ENCODE results near the gene IL7R.

Gene IL7R

DNA sequence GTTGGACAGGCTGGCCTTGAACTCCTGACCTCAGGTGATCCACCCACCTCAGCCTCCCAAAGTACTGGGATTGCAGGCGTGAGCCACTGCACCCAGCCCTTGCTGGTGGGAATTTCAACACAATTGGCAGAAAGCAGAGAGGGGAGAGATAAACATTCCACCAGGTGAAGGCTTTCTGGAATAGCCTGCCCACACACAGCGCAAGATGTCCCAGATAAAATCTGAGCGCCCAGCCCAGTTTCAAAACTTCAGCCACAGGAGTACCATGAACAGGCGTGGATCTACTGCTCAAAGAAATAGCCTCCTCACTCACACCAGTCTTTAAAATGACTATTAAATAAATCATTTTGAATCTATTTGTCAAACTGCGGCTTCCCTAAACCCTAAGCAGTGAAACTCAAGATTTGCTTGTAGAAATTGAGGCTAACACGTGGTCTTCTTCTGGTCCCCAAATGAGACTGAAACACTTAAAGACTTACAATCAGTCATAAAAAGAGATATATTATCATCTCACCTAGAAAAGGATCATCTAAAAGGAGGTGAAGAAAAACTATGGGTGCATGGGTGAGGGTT lies 47.0 kb downstream of the IL7R start:
- DNase-seq (ENCODE audit: low read depth in 1 of 2, low spot score in 1 of 2) = no peak

- DNase-seq (ENCODE audit: low read depth in 1 of 2, low spot score in 1 of 2) = no peak
Observed at GRCh38 chr5:35904443-35905132, 47.9 kb downstream of the IL7R start.

- no peak for DNase-seq (ENCODE audit: low read depth in 1 of 2, low spot score in 1 of 2)
Observed at GRCh38 chr5:35908228-35908627, 51.5 kb downstream of the IL7R start.

- DNase-seq (ENCODE audit: low read depth in 1 of 2, low spot score in 1 of 2) = no peak
Observed at GRCh38 chr5:35908814-35909213, 52.1 kb downstream of the IL7R start.

GRCh38 chr5:35919191-35919590 lies 62.5 kb downstream of the IL7R start:
- no peak for DNase-seq (ENCODE audit: low read depth in 1 of 2, low spot score in 1 of 2)

DNA sequence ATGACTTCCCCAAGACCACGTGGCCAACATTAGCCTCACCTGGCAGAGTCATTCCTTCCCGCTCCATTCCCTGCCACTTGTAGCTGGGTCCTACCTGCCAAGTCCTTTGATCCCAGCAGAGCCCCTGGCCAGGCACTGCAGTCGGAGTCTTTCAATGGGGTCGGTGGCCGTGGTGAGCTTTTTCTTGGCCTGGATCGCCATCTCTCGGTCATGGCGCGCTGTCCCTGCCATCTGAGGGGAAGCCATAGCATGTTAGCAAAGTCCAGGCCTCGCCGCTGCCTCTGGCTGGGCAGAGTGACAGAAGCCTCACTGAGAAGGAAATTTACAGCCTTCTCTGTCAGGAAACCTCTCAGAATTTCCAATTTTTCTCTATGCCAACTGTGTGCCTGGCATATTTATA lies 64.2 kb downstream of the IL7R start:
- DNase-seq (ENCODE audit: low read depth in 1 of 2, low spot score in 1 of 2) = no peak

GRCh38 chr5:35921930-35922329 lies 65.2 kb downstream of the IL7R start:
- DNase-seq (ENCODE audit: low read depth in 1 of 2, low spot score in 1 of 2) = no peak

- DNase-seq (ENCODE audit: low read depth in 1 of 2, low spot score in 1 of 2) = no peak
Observed at GRCh38 chr5:35922468-35922867, 65.8 kb downstream of the IL7R start.

GRCh38 chr5:35924122-35924949 lies 67.6 kb downstream of the IL7R start:
- no peak for DNase-seq (ENCODE audit: low read depth in 1 of 2, low spot score in 1 of 2)

DNA sequence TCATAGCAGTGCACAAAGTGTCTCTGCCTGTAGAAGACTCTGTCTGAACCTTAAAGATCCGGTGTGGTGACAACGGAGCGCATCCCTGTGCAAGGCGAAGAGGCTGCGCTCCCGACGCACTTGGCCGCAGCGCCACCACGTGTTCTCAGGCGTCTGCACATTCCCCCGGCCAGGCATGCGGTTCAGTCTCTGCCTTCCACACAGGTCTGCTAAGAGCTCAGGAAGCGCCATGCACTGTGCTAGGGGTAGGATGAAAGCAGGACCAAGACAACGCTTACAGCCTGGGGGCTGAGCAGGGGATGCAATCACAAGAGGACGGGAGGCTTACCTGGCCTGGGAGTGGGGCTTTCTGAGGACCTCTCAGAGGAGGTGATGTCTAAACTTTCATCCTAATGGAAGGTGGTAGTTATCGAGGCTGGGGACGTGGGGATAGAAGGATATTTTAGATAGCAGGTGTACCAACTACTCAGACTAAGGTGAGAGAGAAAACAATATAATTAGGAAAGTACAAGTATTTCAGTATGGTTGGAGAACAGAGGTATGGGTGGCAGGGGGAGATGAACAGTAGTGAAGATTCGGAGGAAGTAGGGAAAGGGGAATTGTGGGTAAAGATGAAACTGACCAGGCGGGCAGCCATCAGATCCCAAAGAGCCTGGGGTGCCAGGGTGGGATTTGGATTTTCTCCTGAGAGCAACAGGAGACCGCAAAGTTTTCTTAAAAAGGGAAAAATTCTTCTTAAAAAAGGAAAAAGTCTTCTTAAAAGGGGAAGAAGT lies 68.4 kb downstream of the IL7R start:
- peak; percentile 70 to 79 for DNase-seq (ENCODE audit: low read depth in 1 of 2, low spot score in 1 of 2)

DNA sequence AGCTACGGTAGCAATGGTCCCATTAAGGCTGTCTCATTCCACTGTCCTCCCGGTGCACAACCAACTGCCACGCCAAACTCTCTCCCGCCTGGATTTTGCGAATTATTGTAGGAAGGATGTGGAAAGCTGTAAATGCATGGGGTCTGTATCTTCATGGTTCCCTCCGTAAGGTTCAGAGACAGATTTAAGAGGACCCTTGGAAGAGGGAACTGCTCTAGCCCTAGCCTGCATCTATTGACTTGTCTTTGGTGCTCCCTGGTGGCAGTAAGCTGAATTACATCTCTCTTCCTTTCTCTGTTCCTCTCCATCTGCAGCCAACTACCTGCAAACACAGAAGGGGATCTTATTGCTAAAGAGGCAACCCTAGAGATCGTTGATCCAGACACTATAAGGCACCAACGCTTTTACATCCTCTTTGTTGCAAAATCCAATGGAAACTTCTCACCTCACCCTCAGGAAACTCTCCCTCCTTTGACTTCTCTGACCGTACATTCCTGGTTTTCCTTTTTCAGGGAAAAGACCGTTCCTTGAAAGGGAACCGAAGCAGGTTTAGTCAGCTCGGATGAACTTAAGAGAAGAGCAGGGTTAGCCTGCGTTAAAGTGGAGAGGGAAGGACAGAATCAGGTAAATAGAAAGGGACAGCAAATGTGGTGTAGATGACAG lies 69.8 kb downstream of the IL7R start:
- DNase-seq (ENCODE audit: low read depth in 1 of 2, low spot score in 1 of 2) = peak in 1 of 2 donors; percentile 11
